ENCODE results near the gene TAF3.
"Not testable (repeated sequence)": the region's sequence is repeated elsewhere in the genome, so short reads cannot be mapped to it uniquely, and the experiment has no call there.

Gene TAF3

DNA sequence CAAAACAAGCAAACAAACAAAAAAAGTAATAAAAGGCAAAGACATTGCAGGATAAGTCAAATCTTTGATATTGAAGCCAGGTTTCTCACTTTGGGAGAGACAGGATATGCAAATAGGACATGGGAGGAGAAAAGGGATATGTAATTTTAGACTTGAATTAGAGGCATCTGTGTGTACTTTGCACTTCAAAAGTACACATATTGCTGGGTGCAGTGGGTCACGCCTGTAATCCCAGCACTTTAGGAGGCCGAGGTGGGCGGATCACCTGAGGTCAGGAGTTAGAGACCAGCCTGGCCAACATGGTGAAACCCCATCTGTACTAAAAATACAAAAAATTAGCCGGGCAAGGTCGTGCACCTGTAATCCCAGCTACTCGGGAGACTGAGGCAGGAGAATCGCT lies 6.6 kb upstream of the TAF3 start:
- not testable (repeated sequence) for DNase-seq (ENCODE audit: low spot score)

DNA sequence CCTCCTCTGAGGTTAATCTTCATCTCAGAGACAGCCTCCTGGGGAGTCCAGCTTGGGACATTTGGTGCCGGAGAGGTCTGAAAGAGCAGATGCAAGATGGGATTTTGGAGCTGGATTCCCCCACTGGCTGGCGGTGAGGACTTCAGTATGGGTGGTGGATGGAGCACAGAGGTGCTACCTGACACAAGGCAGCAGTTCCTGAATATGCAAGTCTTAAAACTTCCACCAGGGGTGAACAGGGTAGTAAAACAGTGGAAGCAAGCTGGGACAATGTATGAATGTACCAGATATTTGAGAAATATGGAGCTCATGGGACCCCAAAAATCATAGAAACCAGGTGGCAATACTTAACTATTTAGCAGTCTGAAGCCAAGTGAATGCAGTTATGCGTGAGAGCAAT lies 4.8 kb upstream of the TAF3 start:
- no peak for DNase-seq (ENCODE audit: low spot score)

DNA sequence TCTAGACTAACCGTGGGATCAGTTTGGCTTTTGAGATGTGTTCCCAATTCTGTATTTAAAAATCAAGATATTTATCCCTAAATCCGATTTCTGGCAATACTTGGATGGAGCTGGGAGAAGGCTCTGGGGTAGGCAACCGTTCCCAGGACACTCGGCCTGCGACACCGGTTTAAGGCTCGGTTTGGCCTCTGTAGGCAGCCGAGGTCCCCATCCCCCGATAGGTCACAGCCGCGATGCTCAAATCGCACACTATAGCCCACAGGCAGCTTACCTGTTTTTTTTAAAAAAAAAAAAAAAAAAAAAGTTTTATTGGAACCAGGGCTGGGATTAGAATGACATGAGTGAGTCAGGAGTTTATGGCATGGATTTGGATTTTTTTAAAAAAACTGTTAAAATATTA lies 729 bp upstream of the TAF3 start:
- DNase-seq (ENCODE audit: low spot score) = no peak

DNA sequence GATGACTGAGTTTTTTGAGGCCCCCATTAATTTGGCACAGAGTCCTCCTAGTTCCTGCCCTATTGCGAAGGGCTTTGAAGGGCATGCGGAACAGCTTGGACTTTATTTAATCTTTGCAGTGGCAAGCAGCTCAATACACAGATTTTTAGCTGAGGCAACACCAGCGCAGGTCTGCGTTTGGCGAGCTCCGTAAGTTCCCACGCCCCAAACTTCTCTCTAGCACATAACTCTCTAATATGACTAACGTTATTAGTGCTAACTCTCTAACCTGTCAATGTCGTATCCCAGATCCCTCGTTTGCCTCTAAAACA lies 366 bp upstream of the TAF3 start:
- no peak for DNase-seq (ENCODE audit: low spot score)

DNA sequence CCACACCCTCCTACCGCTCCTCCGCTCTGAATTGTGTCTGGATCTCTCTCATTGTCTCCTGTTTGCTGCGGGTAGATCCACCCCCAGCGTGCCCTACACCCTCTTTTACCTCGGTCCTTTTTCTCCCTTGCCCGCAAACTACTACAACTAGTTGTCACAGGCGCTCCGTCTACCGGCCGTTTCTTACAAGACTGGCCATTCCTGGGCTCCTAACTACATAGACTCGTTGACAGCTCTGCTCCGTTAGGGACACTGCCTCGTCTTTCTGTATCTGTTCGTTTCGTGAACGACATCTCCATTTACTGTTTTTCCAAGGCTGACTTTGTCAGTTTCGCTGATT lies 786 bp downstream of the TAF3 start:
- DNase-seq (ENCODE audit: low spot score) = peak; percentile 62

DNA sequence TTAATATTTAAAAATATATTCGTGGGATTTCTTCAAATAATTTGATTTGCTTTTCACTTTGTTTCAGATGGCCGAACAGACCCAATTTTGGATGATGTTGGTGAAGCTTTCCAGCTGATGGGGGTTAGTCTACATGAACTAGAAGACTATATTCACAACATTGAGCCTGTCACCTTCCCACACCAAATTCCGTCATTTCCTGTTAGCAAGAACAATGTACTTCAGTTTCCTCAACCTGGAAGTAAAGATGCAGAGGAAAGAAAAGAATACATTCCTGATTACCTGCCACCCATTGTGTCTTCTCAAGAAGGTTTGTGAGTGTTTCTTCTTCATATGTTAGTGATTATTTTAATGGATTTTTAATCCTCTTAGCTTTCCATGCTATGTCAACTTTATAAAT lies 5.9 kb downstream of the TAF3 start:
- no peak for DNase-seq (ENCODE audit: low spot score)

DNA sequence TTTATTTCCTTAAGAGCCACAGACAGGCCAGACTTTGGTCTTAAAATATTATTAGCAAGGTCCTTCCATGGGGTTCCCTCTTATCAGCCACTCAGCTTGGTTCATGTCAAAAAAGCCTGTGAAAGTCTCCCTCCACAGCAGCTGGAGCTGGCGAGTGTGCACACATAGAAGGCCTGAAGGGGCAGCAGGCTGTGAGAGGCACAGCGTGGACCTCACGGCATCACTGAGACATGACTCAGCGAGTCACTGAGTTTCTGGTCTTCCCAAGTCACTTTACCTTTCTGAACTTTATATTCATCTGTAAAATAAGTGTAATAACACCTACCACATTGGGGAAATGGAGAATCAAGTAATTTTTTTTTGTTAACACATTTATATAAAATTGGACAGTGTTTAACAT lies 8.7 kb downstream of the TAF3 start:
- DNase-seq (ENCODE audit: low spot score) = no peak

DNA sequence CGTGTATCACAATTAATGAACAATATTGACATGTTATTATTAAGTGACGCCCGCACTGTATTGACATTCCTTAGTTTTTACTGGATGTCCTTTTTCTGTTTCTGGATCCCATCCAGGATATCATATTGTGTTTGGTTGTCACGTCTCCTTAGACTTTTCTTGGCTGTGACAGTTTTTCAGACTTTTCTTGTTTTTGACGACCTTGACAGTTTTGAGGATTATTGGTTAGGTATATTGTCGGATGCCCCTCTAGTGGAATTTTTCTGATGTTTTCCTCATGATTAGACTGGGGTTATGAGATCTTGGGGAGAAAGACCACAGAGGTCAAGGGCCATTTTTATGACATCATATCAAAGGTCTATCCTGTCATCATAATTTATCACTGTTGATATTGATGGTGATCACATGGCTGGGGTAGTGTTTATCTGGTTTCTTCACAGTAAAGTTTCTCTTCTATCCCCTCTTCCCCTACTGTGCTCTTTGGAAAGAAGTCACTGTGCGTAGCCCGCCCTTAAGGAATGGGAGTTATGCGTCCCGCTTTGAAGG lies 11.1 kb downstream of the TAF3 start:
- no peak for DNase-seq (ENCODE audit: low spot score)

DNA sequence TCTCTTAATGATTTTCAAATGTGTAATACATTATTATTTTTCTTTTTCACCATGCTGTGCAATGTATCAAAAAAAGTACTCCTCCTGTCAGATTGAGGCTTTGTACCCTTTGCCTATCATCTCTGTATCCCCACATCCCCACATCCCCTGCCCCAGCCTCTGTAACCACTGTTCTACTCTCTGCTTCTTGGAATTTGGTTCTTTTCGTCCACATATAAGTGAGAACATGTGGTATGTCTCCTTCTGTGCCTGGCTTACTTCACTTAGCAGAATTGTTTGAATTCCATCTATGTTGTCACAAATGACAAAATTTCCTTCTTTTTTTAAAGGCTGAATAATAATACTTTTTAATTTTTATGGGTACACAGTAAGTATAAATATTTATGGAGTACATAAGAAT lies 13.8 kb downstream of the TAF3 start:
- no peak for DNase-seq (ENCODE audit: low spot score)

DNA sequence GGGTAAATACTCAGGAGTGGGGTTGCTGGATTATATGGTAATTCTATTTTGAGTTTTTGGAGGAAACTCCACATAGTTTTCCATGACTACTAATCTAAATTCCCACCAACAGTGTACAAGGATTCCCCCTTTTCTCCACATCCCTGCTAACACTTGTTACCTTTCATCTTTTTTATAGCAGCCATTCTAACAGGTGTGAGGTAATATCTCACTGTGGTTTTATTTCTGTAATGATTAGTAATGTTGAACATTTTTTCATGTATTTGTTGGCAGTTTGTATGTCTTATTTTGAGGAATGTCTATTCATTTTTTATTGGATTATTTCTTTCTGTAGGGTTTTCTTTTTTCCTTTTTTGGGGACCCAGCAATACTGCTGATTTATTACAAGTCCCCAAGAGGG lies 14.9 kb downstream of the TAF3 start:
- no peak for DNase-seq (ENCODE audit: low spot score)

DNA sequence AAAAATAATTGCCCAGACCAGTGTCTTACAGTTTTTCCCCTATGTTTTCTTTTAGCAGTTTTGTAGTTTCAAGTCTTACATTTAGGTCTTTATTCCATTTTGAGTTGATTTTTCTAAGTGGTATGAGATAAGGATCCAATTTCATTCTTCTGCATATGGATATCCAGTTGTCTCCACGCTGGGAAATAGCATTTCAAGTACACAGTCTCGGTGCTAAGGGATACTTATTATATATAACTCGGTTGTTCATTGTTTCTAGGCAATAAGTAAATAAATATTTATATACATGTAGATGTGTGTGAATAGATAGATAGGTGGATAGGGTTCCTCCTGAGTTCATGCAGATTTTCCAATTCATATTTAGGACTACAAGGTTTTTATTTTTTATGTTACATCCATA lies 16.0 kb downstream of the TAF3 start:
- DNase-seq (ENCODE audit: low spot score) = no peak

DNA sequence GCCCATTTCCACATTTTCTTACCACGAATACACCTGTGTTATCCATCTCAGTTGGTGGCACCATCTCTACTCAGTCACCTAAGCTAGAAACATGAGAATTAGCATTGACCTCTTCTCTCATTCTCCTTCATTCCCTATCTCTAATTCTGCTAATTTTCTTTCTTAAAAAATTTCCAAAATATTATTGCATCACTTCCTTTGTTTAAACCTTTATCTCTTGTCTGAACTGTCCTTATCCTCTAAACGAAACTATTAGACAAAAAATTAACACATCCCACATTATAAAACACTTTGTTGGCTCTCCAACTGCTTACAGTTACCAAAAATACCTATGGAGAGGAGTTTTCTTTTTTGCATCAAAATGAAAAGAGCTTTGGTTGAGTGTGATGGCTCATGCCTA lies 18.3 kb downstream of the TAF3 start:
- no peak for DNase-seq (ENCODE audit: low spot score)

DNA sequence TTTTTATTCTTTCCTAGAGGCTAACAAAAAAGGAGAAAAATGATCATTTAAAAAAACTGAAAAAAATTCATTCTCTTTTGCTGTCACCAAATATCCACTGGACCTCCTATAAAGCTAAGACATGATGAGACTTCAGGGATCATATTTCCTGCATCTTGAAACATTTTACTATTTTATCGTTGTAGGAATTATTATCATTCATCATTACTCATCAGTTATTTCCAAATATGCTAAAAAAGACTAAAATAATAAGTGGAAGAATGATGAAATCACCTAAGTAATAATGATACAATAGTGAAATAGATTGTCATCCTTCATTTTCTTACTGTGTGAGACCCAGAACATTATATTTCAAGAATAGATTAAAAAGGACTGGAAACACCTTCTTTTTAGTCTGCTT lies 28.3 kb downstream of the TAF3 start:
- no peak for DNase-seq (ENCODE audit: low spot score)

DNA sequence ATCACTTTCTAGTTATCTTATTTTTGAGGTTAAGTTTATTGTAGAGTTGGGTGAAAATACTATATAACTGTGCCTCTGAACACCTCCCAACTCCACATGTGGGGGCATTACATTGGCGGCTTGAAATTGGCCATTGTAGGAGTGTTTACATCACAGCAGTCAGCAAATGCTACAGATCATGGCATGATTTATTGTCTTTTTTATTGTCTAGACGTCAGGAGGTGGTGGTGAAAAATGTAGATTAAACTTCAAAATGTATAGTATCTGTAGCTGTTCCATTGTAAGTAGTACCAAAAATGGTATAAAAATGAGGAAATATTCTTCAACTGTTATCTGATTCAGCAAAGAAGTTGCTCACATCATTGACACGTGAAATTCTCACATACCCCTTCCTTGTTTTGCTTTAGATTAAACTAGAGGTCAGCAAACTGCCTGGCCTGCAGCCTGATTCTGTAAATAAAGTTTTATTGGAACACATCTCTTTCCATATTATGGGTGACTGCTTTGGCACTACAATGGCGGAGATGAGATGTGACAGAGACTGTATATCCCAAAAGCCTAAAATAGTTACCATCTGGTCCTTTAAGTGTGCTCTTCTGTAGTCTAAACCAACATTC lies 35.0 kb downstream of the TAF3 start:
- no peak for DNase-seq (ENCODE audit: low spot score)

DNA sequence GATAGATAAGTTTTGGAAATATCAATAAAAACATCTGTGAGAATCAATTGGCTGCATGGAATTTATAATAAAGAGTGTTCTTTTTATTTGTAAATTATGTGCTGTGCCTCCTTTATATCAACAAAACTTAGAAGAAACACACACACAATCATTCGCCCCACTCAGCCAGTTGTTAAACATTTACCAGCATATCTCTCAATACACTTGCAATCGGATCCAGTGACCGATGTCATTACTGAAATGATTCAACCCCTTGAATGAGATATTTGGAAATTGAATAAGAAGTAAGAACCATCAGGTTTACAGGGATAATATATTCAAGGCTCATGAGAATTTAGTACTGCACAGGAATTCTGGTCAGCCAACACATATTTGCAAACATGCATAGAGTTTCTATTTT lies 35.6 kb downstream of the TAF3 start:
- DNase-seq (ENCODE audit: low spot score) = no peak

DNA sequence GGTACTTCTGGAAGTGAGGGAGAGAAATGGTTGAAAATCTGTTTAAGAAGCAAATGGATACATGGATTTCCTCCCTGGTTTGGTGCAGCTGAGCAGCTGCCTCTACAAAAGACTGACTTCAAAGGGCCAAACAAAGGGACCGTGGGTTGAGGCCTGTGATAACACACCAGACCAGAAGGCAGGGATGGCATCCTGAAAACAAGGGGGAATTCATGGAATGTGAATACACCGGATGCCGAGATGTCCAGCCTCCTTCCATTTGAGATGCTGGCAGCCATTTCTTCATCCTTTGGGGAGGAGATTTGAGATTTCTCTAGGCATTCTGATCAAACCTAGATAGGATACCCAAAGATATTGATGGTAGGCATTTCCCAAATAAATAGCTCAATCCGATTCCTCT lies 36.9 kb downstream of the TAF3 start:
- no peak for DNase-seq (ENCODE audit: low spot score)

DNA sequence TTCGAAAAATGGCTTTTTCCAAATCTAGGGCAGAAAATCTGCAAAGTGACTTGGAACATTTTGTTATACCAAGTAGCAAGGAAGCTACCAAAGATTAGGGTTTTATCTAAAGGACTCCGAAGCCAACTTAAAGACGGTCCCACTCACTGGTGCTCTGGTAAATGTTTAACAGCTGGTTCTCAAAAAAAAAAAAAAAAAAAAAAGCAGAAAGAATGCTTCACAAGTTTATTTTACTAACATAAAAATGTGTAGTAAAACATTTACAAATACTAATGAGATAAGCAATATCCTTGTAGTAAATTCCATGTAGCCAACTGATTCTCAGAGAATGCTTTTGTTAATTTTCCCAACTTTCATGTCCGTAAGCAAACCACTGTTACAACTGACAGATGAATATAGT lies 38.4 kb downstream of the TAF3 start:
- DNase-seq (ENCODE audit: low spot score) = no peak

DNA sequence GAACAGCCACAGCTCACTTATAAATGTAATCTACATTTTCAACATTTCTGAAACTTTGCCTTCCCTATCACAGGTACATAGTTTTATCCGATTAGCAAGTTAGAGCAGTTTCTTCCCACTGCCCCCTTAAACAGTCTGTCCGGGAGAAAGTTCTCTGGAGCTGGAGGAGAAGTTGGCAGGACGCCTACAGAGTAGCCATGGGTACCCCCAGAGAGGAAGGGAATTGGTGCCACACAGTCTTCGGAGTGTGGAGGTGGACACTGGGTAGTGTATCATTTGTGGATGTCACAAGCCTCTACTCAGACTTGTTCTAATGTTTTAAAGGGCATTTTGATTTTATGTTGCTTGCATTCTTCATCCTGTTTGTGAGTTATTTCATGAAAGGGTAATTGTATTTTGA lies 39.0 kb downstream of the TAF3 start:
- DNase-seq (ENCODE audit: low spot score) = no peak

DNA sequence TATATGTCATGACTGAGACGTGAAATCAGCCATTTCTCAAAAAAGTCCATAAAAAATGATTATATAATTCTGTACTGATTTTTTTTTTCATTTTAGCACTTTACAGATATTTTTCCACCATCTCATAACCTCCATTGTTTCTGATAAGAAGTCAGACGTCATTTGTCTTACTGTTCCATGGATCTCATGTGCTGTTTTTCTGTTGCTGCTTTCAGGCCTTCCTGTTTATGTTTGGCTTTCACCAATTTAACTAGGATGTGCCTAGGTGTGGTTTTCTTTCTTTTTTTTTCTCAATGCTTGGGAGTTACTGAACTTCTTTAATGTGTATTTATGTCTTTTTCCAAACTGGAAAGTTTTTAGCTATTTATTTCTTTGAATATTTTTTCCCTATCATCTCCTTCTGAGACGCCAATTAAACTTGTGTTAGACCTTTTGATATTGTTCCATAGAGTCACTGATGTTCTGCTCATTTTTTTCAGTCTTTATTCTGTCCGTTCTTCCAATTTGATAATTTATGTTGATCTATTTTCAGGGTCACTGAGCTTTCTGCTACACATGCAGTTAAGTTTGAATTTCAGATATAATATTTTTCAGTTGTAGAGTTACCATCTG lies 43.3 kb downstream of the TAF3 start:
- no peak for DNase-seq (ENCODE audit: low spot score)

DNA sequence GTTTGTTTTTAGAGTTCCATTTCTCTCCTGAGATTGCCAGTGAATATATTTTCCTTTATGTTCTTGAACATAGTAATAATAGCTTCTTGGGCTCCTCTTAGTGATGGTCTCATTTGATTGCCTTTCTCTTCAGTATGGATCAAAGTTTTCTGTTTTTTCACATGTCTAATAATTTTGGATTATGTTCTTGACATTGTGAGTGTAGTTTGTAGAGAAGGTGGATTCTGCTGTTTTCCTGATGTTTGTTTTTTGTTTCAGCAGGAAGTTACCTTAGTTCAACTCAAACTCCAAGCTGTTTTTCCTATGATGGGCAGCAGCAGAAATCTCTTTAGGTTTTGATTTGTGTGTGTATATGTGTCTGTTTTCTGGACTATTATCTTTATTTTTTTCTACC lies 43.8 kb downstream of the TAF3 start:
- DNase-seq (ENCODE audit: low spot score) = no peak

DNA sequence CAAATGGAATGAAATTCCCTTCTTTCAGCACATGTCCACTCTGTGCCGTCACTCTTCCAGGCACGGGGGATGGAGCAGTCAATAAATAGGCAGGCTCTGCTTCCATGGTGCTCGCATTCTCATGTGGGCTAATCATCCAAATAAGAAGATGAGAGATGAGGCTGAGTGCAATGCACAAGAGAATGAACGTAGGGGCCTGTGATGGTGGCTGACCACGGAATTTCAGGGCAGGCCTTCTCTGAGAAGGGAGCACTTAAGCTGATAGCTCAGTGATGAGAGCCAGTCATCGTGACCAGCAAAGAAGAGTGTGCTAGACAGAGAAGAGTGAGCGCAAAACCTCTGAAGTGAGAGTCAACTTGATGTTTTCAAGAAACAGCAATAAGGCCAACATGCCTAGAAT lies 47.9 kb downstream of the TAF3 start:
- no peak for DNase-seq (ENCODE audit: low spot score)

DNA sequence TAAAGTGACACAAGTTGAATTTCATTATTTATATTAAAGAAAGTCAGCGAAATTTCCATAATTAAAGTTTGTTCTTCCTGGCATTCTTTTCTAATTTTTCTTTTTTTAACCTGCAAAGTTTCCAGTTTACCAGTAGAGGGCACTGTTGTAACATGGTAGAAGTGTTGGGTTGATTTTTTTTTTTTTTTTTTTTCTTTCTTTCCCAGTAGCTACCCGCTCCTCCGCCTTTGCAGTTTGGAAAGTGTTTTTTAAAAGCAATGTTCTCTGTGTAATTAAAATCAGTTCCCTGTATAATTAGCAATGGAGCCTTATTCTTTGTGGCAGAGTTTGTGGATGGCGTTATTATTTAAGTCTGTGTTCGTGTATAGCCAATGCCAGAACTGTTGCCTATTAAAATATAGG lies 53.7 kb downstream of the TAF3 start:
- peak; percentile 63 for DNase-seq (ENCODE audit: low spot score)

DNA sequence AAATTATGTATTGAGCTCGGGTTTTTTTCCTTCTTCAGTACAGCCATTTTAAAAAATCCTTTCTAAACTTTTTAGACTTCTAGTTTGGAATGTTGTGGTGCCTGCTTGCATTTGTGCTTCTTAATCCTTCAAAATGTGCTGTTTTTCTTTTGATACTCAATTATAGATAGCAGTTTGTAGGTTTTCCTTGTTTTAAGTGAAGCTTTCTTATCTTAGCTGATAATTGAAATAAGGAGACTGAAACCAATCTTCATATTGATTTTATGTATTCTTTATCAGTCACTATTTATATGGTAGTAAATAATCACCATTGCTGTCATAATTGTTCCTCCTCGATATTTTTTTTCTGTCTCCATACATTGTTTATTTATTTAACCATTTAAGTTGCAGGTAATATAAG lies 56.6 kb downstream of the TAF3 start:
- DNase-seq (ENCODE audit: low spot score) = no peak

DNA sequence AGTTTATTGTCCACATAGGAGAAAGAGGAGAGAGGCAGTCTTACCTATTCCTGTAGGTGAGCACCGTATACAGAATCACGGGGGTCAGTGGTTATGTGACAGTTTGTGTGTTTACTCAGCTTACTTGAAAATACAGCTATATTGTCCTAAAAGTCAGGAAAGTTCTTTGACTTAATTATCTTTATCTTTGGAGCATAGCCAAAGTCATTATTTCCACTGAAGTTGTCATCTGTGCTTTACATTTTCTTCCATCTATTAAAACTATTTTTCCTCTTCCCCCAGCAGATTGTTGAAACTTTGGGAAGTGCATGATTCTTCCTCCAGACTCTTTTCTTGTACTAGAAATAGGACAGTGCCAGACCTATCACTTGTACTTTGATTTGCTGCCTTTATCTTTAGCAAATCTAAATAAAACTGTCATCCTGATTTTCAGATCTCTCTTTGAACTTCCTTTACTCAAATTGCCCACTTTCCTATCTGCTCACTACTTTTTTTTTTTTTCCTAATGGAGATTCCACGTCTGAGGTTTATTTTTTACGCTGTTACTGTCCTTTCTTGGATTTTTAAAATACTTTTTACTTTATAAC lies 58.3 kb downstream of the TAF3 start:
- no peak for DNase-seq (ENCODE audit: low spot score)
